Myocyte (in vitro differentiated cells): Measurements from ENCODE around the gene CTNND2. TPM values are rescaled to one million over a fixed set of nuclear protein-coding genes. Genes with fewer than 3 reads are reported as not detected.

Experiments
- DNase-seq: peaks from one replicate; pipeline ENCODE4 v3.0.0-alpha.2; 2012; ENCODE audit warnings: low read depth
- polyA plus RNA-seq: library from polyadenylated mRNA; unstranded; fragments of >200 nt; gene quantifications from one replicate; pipeline ENCODE4 v1.2.1, GENCODE V29; 2012; ENCODE audit warnings: missing spikeins
- total RNA-seq: library from RNA; depleted of rRNA; stranded (reverse); fragments of >200 nt; gene quantifications from 2 replicates; pipeline ENCODE4 v1.2.3, GENCODE V29; 2014

Gene CTNND2
- total RNA-seq = 0.05 TPM in 1 of 2 replicates, not detected in the other
- polyA plus RNA-seq = not detected

GRCh38 chr5:11904265-11904906 lies at the start of gene CTNND2:
Gene CTNND2 (minus strand): TSS chr5:11904446. CDS start chr5:11903853, 593 bp downstream.
- DNase-seq = no peak

- DNase-seq = no peak
Measured at GRCh38 chr5:11946317-11946716, 42.1 kb upstream of the CTNND2 start.

GRCh38 chr5:11941566-11941965 lies 37.3 kb upstream of the CTNND2 start:
- no peak for DNase-seq

- DNase-seq = no peak
Measured at GRCh38 chr5:11931638-11932037, 27.4 kb upstream of the CTNND2 start.

- DNase-seq = no peak
Measured at GRCh38 chr5:11928909-11929308, 24.7 kb upstream of the CTNND2 start.

GRCh38 chr5:11925701-11926100 lies 21.5 kb upstream of the CTNND2 start:
- DNase-seq = no peak

- no peak for DNase-seq
Measured at GRCh38 chr5:11922394-11922793, 18.1 kb upstream of the CTNND2 start.

GRCh38 chr5:11918463-11919045 lies 14.3 kb upstream of the CTNND2 start:
- no peak for DNase-seq

GRCh38 chr5:11909471-11909870 lies 5.2 kb upstream of the CTNND2 start:
- DNase-seq = no peak

GRCh38 chr5:11906497-11906896 lies 2.3 kb upstream of the CTNND2 start:
- no peak for DNase-seq

GRCh38 chr5:11905206-11905605 lies 960 bp upstream of the CTNND2 start:
- DNase-seq = no peak

GRCh38 chr5:11903614-11904264 lies 507 bp downstream of the CTNND2 start:
- DNase-seq = no peak

- no peak for DNase-seq
Measured at GRCh38 chr5:11903121-11903613, 1.1 kb downstream of the CTNND2 start.

- DNase-seq = no peak
Measured at GRCh38 chr5:11902201-11902619, 2.0 kb downstream of the CTNND2 start.

- DNase-seq = no peak
Measured at GRCh38 chr5:11898787-11899186, 5.5 kb downstream of the CTNND2 start.

- DNase-seq = no peak
Measured at GRCh38 chr5:11897781-11898180, 6.5 kb downstream of the CTNND2 start.

- DNase-seq = no peak
Measured at GRCh38 chr5:11894992-11895391, 9.3 kb downstream of the CTNND2 start.

GRCh38 chr5:11892832-11893231 lies 11.4 kb downstream of the CTNND2 start:
- no peak for DNase-seq

- DNase-seq = no peak
Measured at GRCh38 chr5:11890777-11891176, 13.5 kb downstream of the CTNND2 start.

- no peak for DNase-seq
Measured at GRCh38 chr5:11888221-11888620, 16.0 kb downstream of the CTNND2 start.

- no peak for DNase-seq
Measured at GRCh38 chr5:11878814-11879213, 25.4 kb downstream of the CTNND2 start.

GRCh38 chr5:11873587-11873986 lies 30.7 kb downstream of the CTNND2 start:
- DNase-seq = no peak
